CD4-positive, alpha-beta T cell treated with Interferon gamma for 1 hour (primary cell): Measurements from ENCODE around the gene PRR20D.
"Not testable (repeated sequence)": the region's sequence is repeated elsewhere in the genome, so short reads cannot be mapped to it uniquely, and the experiment has no call there.

Experiments used
- DNase-seq: peaks from one replicate; pipeline ENCODE4 v3.0.0-alpha.2; 2020

PRR20D gene

GRCh38 chr13:57160332-57160731 is at the start of gene PRR20D:
Gene PRR20D, plus strand, starts transcription at chr13:57160632. Its CDS starts 387 bp downstream, at chr13:57161019.
- not testable (repeated sequence) for DNase-seq

DNA sequence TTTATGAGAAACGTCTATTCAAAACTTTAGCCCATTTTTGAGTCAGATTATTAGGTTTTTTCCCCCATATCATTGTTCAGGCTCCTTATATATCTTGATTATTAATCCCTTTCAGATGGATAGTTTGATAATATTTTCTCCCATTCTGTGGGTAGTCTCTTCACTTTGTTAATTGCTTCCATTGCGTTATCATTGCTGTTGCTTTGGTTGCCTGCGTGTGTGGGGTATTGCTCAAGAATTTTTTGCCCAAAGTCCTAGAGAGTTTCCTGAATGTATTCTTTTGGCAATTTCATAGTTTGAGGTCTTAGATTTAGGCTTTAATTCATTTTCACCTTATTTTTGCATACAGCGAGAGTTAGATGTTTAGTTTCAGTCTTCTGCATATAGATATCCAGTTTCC is 45.5 kb upstream of the PRR20D start:
- no peak for DNase-seq

DNA sequence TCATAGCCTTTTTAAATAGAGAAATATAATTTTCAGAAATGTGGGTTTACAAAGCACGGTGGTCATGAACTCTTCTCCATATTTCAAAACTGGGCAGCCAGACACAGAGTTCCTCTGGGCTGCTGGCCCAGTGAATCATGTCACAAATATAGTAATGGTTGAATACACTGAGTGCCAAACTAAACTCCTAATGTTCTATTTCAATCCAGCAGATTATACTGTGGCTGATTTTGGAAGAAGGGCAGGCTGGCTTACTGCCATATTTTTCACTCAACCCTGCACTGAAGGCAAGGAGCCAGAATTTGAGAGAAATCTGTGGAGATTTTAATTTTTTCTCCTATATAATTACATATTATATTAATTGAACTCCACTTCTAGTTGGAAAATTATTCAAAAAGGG is 36.8 kb upstream of the PRR20D start:
- no peak for DNase-seq

GRCh38 chr13:57128909-57129308 is 31.5 kb upstream of the PRR20D start:
- DNase-seq, result no peak

- no peak for DNase-seq
These were observed 24.3 kb upstream of the PRR20D start for GRCh38 chr13:57136093-57136492.

DNA sequence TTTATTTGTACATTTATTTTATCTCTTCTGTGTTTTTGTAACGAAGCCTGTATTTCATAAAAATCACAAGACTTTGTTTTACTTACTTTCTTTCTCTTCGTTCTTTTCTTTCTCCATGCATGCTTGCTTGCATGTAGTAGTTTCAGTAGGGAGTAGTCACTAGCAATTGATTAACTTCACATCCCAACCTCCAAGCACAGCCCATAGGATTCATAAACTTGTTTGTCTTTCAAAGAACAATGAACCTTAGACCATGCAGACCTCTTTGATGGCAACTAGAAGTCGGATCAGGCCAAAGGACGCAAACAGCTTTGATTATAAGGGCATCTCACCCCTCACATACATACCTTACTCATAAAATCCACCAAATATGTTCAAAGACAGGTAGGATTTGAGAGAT is 22.8 kb upstream of the PRR20D start:
- DNase-seq, result no peak

- DNase-seq, result no peak
These were observed 21.4 kb upstream of the PRR20D start for GRCh38 chr13:57138988-57139387.

- not testable (repeated sequence) for DNase-seq
These were observed 20.7 kb upstream of the PRR20D start for GRCh38 chr13:57139781-57140180.

DNA sequence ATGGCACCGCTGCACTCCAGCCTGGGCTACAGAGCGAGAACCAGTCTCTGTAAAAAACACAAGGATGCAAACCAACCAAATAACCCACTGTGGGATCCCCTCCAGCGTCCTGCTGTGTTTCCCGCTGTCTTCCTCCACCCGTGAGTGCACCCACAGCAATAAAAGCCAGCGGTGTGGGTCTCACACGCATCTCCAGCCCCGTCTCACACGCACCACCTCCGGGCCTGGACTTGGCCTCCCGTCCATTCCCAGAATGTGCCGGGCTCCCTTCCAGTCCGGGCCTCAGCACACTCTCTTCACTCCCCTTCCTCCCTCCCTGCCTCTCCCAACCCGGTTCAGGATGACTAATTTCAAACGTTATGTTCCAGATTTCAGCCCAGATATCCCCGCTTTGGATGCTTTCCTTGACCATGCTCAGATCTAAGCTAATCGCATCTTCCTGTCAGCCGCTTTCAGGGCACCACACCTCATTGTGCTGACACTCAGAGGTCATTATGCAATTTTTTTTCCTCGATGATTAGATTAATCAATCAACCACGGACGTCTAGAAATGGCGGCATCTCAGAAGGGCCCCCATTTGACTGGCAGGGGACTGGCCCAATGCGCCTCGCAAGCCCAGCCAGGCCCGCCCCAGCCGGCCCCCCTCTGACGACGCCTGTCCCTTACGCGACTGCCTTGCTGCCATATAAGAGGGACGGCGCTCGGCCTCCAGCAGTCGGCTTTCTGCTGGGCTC is 20.0 kb upstream of the PRR20D start, which contains the start of gene PRR20A:
Gene PRR20A, plus strand, starts transcription at position 684 of the 734 bp plus-strand sequence. CDS start 387 bp downstream, outside the sequence.
- not testable (repeated sequence) for DNase-seq

- not testable (repeated sequence) for DNase-seq
These were observed 13.2 kb upstream of the PRR20D start, which contains the start of gene PRR20B for GRCh38 chr13:57147188-57147587. Gene PRR20B, plus strand, starts transcription at chr13:57147488. Its CDS starts 387 bp downstream, at chr13:57147875.

DNA sequence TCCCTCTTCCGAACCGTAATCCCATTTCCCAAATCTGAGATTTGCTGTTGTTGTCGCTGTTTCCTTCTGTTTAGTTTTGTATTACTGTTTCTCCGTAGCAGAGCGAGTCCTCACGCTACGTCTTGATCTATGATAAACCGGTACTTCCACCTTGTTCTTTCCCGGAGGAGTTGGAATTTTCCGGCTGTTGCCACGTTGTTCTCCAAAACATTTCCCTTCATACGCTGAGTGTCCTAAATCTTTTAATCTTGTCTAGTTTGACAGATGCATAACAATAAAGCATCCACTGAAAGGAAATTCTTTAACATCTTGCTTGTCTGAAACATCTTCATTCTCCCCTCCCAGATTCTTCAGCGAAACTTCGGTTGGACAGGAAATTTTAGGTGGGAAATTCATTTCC is 12.3 kb upstream of the PRR20D start:
- not testable (repeated sequence) for DNase-seq

DNA sequence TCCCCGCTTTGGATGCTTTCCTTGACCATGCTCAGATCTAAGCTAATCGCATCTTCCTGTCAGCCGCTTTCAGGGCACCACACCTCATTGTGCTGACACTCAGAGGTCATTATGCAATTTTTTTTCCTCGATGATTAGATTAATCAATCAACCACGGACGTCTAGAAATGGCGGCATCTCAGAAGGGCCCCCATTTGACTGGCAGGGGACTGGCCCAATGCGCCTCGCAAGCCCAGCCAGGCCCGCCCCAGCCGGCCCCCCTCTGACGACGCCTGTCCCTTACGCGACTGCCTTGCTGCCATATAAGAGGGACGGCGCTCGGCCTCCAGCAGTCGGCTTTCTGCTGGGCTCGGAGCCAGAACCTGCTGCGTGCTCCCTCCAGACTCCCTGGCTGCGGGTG is 6.7 kb upstream of the PRR20D start, which contains the start of gene PRR20C:
Gene PRR20C, plus strand, starts transcription at position 301 of the 400 bp plus-strand sequence. CDS start 387 bp downstream, outside the sequence.
- DNase-seq, result not testable (repeated sequence)

GRCh38 chr13:57166897-57167296 is 6.5 kb downstream of the PRR20D start, which contains the start of gene PRR20E:
Gene PRR20E, plus strand, starts transcription at chr13:57167197. Its CDS starts 387 bp downstream, at chr13:57167584.
- DNase-seq, result not testable (repeated sequence)

- DNase-seq, result no peak
These were observed 31.2 kb downstream of the PRR20D start for GRCh38 chr13:57191667-57192066.

DNA sequence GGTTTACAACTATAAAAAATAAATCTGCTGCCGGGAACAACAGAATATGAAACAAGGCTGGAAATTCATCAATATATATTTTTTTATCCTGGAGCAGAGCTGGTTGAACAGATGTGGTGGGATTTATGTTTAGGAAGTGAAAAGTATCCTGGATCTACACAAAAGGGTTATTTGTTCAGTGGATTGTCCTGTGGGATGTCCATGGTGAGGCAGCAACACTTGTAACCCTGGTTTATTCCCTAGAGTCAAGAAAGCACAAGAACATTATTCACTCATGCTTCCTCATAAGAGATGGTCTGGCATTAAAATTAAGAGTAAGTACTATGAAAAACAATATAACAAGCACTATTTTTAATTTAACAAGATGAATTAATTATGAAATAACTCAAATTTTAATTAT is 52.6 kb downstream of the PRR20D start:
- DNase-seq, result no peak
